ENCODE results near the gene RAC2. TPM values are rescaled to one million over a fixed set of nuclear protein-coding genes. Genes with fewer than 3 reads are reported as not detected.

RAC2 gene
- total and polyA plus RNA-seq, 2 of the 8 experiments (the other 6 are each of a cell fraction or from before 2014, with no cell fraction given) = 2.3 to 4.3 TPM

- no peak overlapping the region for H4K5ac ChIP-seq (ENCODE audit: insufficient read length, low read depth, low read length)
- H3K23ac ChIP-seq (ENCODE audit: insufficient read length) = no peak overlapping the region
- H3K79me1 ChIP-seq (ENCODE audit: low read depth, low read length) = no peaks in the 10 kb centered on the region
- no peaks in the 10 kb centered on the region for H3K36me3 ChIP-seq (ENCODE audit: control insufficient read depth in 2 of 4, insufficient read depth in 4 of 4, low read length in 3 of 4)
- no peak for FAIRE-seq
- peaks cover 12% of the 10 kb centered on the region in 2 experiments for H3K9me3 ChIP-seq (ENCODE audit: insufficient read depth in 2 of 2, low read depth in 1 of 2, low read length in 1 of 2)
- no peak overlapping the region for H3K9ac ChIP-seq (replicated peaks in 1 of 4; ENCODE audit: extremely low read depth in 1 of 4, low read depth in 3 of 4, low read length in 3 of 4)
- no peak overlapping the region for H3K18ac ChIP-seq (ENCODE audit: extremely low read depth, low read length)
- peak overlapping the region in 1 of 4 experiments; percentile 40; a peak in 2 of 8 replicates for H3K4me3 ChIP-seq (ENCODE audit: extremely low read depth in 1 of 4, insufficient read depth in 2 of 4, low read depth in 3 of 4, low read length in 4 of 4)
- H2BK12ac ChIP-seq (ENCODE audit: low read depth, low read length) = no peak overlapping the region
- H4K8ac ChIP-seq (ENCODE audit: extremely low read depth, insufficient read depth, low read length) = no peak overlapping the region
- CTCF ChIA-PET (ENCODE audit: partially characterized antibody) = interaction anchor here (0.6 to 5.9 kb wide), 83 partner anchors 10 to 841 kb away, joined by 3 to 97 read pairs (median 4); partner anchors contain the start of genes KCTD17, MFNG, RAC2 and SSTR3
- DNase-seq (ENCODE audit: low read depth in 1 of 2, low spot score in 2 of 2) = no peak
- POLR2A ChIA-PET (ENCODE audit: partially characterized antibody) = interaction anchor here (0.7 to 1.3 kb wide), 4 partner anchors 13 to 239 kb away, joined by 3 read pairs; no protein-coding TSS in a partner anchor
- H3K27me3 ChIP-seq (replicated peaks in 1 of 4; ENCODE audit: control insufficient read depth in 3 of 4, extremely low read depth in 1 of 4, insufficient read depth in 3 of 4, low read length in 3 of 4) = peaks cover 0 to 12% (median 7%) of the 10 kb centered on the region in 4 experiments; a peak in 2 of 7 replicates
- no peak overlapping the region for H3K27ac ChIP-seq (ENCODE audit: low read depth, low read length)
- H2BK120ac ChIP-seq (replicated peaks; ENCODE audit: low read depth, low read length) = no peak overlapping the region
- H3K56ac ChIP-seq (replicated peaks; ENCODE audit: insufficient read length, low read depth, low read length) = no peak overlapping the region
- 0 out of 2 replicates have a peak overlapping the region, but pooled peaks have one; percentile 10 for H2BK15ac ChIP-seq (ENCODE audit: low read length)
- H3K4ac ChIP-seq (replicated peaks; ENCODE audit: insufficient read length, low read depth, low read length) = no peak overlapping the region
- no peaks in the 10 kb centered on the region for H4K20me1 ChIP-seq (replicated peaks in 1 of 2; ENCODE audit: control insufficient read depth in 1 of 2, insufficient read depth in 2 of 2, low read length in 2 of 2)
- peaks cover 4 to 12% (median 5%) of the 10 kb centered on the region in 4 experiments for H3K4me1 ChIP-seq (replicated peaks in 1 of 4; ENCODE audit: control insufficient read depth in 3 of 4, insufficient read depth in 4 of 4, low read length in 3 of 4)
- no peak overlapping the region for H2BK5ac ChIP-seq (ENCODE audit: low read depth, low read length)
- no peak overlapping the region for H2AFZ ChIP-seq (ENCODE audit: low read length)
- no peaks in the 10 kb centered on the region; the same call in 1 of the 2 replicates for H3K23me2 ChIP-seq (ENCODE audit: low read depth, low read length)
- WGBS, 2 experiments (ENCODE audit: extremely low coverage in 1 of 2, insufficient coverage in 1 of 2, insufficient read length in 1 of 2, insufficient replicate concordance in 2 of 2, low coverage in 1 of 2, low lambda C conversion rate in 2 of 2, missing lambda C conversion rate in 1 of 2) = 76% methylated on average over 15 of the region's 15 CpGs; no CpG with 5 or more reads in 1 of the 2 experiments
- no peaks in the 10 kb centered on the region for H3K79me2 ChIP-seq (ENCODE audit: control insufficient read depth in 1 of 2, insufficient read depth in 2 of 2, low read length in 2 of 2)
- H2AK5ac ChIP-seq (ENCODE audit: low read depth, low read length) = no peak overlapping the region
- H4K91ac ChIP-seq (replicated peaks; ENCODE audit: insufficient read length, low read length) = no peak overlapping the region
- H3K14ac ChIP-seq (ENCODE audit: insufficient read length) = no peak overlapping the region
- H2BK20ac ChIP-seq (ENCODE audit: low read length) = no peak overlapping the region
- peak overlapping the region in 1 of 2 experiments; percentile 26; a peak in 1 of 4 replicates for H3K4me2 ChIP-seq (ENCODE audit: insufficient read depth in 1 of 2, low read depth in 2 of 2, low read length in 2 of 2)
- no peak for TF ChIP-seq CEBPB (IDR thresholded peaks at IDR 0.05; ENCODE audit: low read depth, low read length)
- TF ChIP-seq POLR2AphosphoS5 (IDR thresholded peaks at IDR 0.05; ENCODE audit: low read depth, low read length) = no peak
- TF ChIP-seq CHD1 (IDR thresholded peaks at IDR 0.05; ENCODE audit: low read depth, low read length) = no peak
- no peak for TF ChIP-seq RFX5 (IDR thresholded peaks at IDR 0.05; ENCODE audit: borderline replicate concordance, low read depth, low read length)
- no peak for TF ChIP-seq HDAC2 (IDR thresholded peaks at IDR 0.05; ENCODE audit: borderline replicate concordance in 1 of 2, low read depth in 2 of 2, low read length in 2 of 2)
- no peak for TF ChIP-seq MAFK (IDR thresholded peaks at IDR 0.05; ENCODE audit: low read depth, low read length)
- TF ChIP-seq, protein P1, sequence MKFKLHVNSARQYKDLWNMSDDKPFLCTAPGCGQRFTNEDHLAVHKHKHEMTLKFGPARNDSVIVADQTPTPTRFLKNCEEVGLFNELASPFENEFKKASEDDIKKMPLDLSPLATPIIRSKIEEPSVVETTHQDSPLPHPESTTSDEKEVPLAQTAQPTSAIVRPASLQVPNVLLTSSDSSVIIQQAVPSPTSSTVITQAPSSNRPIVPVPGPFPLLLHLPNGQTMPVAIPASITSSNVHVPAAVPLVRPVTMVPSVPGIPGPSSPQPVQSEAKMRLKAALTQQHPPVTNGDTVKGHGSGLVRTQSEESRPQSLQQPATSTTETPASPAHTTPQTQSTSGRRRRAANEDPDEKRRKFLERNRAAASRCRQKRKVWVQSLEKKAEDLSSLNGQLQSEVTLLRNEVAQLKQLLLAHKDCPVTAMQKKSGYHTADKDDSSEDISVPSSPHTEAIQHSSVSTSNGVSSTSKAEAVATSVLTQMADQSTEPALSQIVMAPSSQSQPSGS (IDR thresholded peaks at IDR 0.05; ENCODE audit: low read length) = no peak
- no peak for TF ChIP-seq E2F6 (IDR thresholded peaks at IDR 0.05)
These were observed 16.2 kb upstream of the RAC2 start for GRCh38 chr22:37260155-37260795.
